MM.1S (cell line): ENCODE results near the gene NELFA.

ENCODE experiments used
- DNase-seq: peaks from one replicate; pipeline ENCODE4 v3.0.0-alpha.2; 2015
- H2AFZ ChIP-seq: fragments of 300-600 bp; sonication (generic); 2 replicates; pipeline ENCODE4 v1.6.0; 2016; ENCODE audit warnings: antibody characterized with exemption, low read length
- H3F3A ChIP-seq: fragments of 300-600 bp; sonication (generic); 2 replicates; pipeline ENCODE4 v1.6.1; 2016; ENCODE audit warnings: mild to moderate bottlenecking, antibody characterized with exemption, low read length, moderate library complexity, mixed read lengths; ENCODE audit not compliant: insufficient read depth
- H3K27ac ChIP-seq: fragments of 300-600 bp; sonication (generic); 2 replicates; pipeline ENCODE4 v1.5.1; 2016; ENCODE audit warnings: mild to moderate bottlenecking, low read length
- H3K27me3 ChIP-seq: fragments of 300-600 bp; sonication (generic); replicated peaks from 2 replicates; pipeline ENCODE4 v1.6.0; 2016; ENCODE audit warnings: low read length; ENCODE audit not compliant: insufficient read depth
- H3K36me3 ChIP-seq: fragments of 300-600 bp; sonication (generic); replicated peaks from 2 replicates; pipeline ENCODE4 v1.6.1; 2016; ENCODE audit warnings: mild to moderate bottlenecking, low read length, mixed read lengths; ENCODE audit not compliant: insufficient read depth
- H3K4me1 ChIP-seq: fragments of 300-600 bp; sonication (generic); 2 replicates; pipeline ENCODE4 v1.6.1; 2016; ENCODE audit warnings: low read length, mixed read lengths
- H3K4me2 ChIP-seq: fragments of 300-600 bp; sonication (generic); 2 replicates; pipeline ENCODE4 v1.6.0; 2016; ENCODE audit warnings: low read depth, low read length
- H3K4me3 ChIP-seq: fragments of 300-600 bp; sonication (generic); 2 replicates; pipeline ENCODE4 v1.5.1; 2016; ENCODE audit warnings: low read length, mixed read lengths
- H3K79me2 ChIP-seq: fragments of 300-600 bp; sonication (generic); 2 replicates; pipeline ENCODE4 v1.6.1; 2016; ENCODE audit warnings: mixed run types, low read length, mixed read lengths
- H3K9ac ChIP-seq: fragments of 300-600 bp; sonication (generic); 2 replicates; pipeline ENCODE4 v1.6.1; 2016; ENCODE audit warnings: low read length, mixed read lengths
- H3K9me2 ChIP-seq: fragments of 300-600 bp; sonication (generic); replicated peaks from 2 replicates; pipeline ENCODE4 v1.6.1; 2016; ENCODE audit warnings: mild to moderate bottlenecking, low read length, mixed read lengths; ENCODE audit not compliant: insufficient read depth
- H3K9me3 ChIP-seq: fragments of 300-600 bp; sonication (generic); replicated peaks from 2 replicates; pipeline ENCODE4 v1.6.1; 2016; ENCODE audit warnings: mild to moderate bottlenecking, low read length, mixed read lengths; ENCODE audit not compliant: insufficient read depth
- H4K20me1 ChIP-seq: fragments of 300-600 bp; sonication (generic); 2 replicates; pipeline ENCODE4 v1.6.1; 2016; ENCODE audit warnings: mild to moderate bottlenecking, low read length, moderate library complexity, mixed read lengths; ENCODE audit not compliant: insufficient read depth
- CTCF ChIP-seq: fragments of 300-600 bp; sonication (generic); IDR thresholded peaks from 2 replicates; pipeline ENCODE4 v1.5.1; 2016; ENCODE audit warnings: antibody characterized with exemption, low read length, mixed read lengths
- EZH2 ChIP-seq: fragments of 300-600 bp; sonication (generic); optimal IDR thresholded peaks from 2 replicates; pipeline ENCODE3; 2017; ENCODE audit warnings: low read depth, mild to moderate bottlenecking, antibody characterized with exemption, low read length, mixed read lengths
- EZH2phosphoT487 ChIP-seq: fragments of 300-600 bp; sonication (generic); IDR thresholded peaks from 2 replicates; pipeline ENCODE4 v1.6.1; 2018; ENCODE audit warnings: antibody characterized with exemption, low read length

NELFA gene

GRCh38 chr4:1961038-1961437 is 47.7 kb downstream of the NELFA start:
- H3K4me3 ChIP-seq = no peak overlapping the region
- no peak overlapping the region for H3K27ac ChIP-seq
- no peaks in the 10 kb centered on the region for H3K27me3 ChIP-seq
- no peaks in the 10 kb centered on the region for H3K9me2 ChIP-seq
- H3F3A ChIP-seq = no peaks in the 10 kb centered on the region
- H3K4me1 ChIP-seq = no peaks in the 10 kb centered on the region
- no peak overlapping the region for H3K4me2 ChIP-seq
- DNase-seq = no peak
- H3K9me3 ChIP-seq = no peaks in the 10 kb centered on the region
- H2AFZ ChIP-seq = no peak overlapping the region
- peaks cover 30% of the 10 kb centered on the region for H3K36me3 ChIP-seq
- H3K79me2 ChIP-seq = peaks cover 38% of the 10 kb centered on the region
- TF ChIP-seq EZH2 = no peak
- H4K20me1 ChIP-seq = no peaks in the 10 kb centered on the region
- no peak overlapping the region for H3K9ac ChIP-seq

DNA sequence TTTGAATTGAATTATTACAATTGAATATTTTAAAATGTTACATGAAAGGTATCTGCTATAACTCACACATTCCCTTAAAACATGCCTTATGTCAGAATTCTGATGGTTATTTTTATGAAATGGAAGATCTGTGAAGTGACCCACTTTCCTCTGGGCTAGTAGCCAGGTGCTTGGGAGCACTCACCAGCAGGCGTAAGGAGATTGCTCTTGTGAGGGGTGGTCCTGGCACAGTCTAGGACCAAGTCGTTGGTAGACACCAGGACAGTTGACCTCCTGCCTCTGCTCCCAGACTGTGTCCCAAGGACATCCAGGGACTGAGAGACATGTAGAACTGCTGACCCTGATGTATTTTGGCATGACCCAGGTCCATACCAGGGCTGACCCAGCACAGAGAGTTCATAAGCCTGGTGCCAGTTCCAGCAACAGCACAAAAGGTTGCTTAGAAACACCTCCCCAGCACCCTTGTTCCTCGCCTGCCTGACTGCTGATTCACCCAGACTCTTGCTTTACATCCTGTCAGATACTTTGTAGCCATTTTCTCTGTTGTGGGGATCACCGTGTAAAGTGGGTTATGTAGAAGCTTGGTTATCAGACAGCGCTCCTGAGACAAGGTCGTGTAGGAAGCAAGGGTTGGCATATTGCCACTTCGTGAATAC is 48.5 kb downstream of the NELFA start:
- H4K20me1 ChIP-seq = no peaks in the 10 kb centered on the region
- H3K36me3 ChIP-seq = peaks cover 31% of the 10 kb centered on the region
- no peak overlapping the region for H3K4me3 ChIP-seq
- H3K4me2 ChIP-seq = no peak overlapping the region
- H2AFZ ChIP-seq = no peak overlapping the region
- peaks cover 39% of the 10 kb centered on the region for H3K79me2 ChIP-seq
- no peaks in the 10 kb centered on the region for H3K9me2 ChIP-seq
- no peaks in the 10 kb centered on the region for H3K27me3 ChIP-seq
- no peak overlapping the region for H3K9ac ChIP-seq
- no peak for DNase-seq
- no peaks in the 10 kb centered on the region for H3K4me1 ChIP-seq
- H3K9me3 ChIP-seq = no peaks in the 10 kb centered on the region
- no peak overlapping the region for H3K27ac ChIP-seq
- TF ChIP-seq CTCF = no peak
- no peak for TF ChIP-seq EZH2
- TF ChIP-seq EZH2phosphoT487 = no peak
- H3F3A ChIP-seq = no peaks in the 10 kb centered on the region

- Histone ChIP-seq H3K9me3 (no peaks in the 10 kb centered on the region), H3K27ac (no peak overlapping the region), H3K36me3 (peaks cover 36% of the 10 kb centered on the region), H3K27me3 (no peaks in the 10 kb centered on the region), H3K9me2 (no peaks in the 10 kb centered on the region), H3F3A (no peaks in the 10 kb centered on the region), H3K4me2 (no peak overlapping the region), H3K4me1 (no peaks in the 10 kb centered on the region), H4K20me1 (no peaks in the 10 kb centered on the region), H3K4me3 (no peak overlapping the region), H3K79me2 (peaks cover 36% of the 10 kb centered on the region), H2AFZ (no peak overlapping the region), H3K9ac (no peak overlapping the region)
- no peak for DNase-seq
- TF ChIP-seq CTCF = no peak
Measured at GRCh38 chr4:1959104-1959384, 49.7 kb downstream of the NELFA start.

DNA sequence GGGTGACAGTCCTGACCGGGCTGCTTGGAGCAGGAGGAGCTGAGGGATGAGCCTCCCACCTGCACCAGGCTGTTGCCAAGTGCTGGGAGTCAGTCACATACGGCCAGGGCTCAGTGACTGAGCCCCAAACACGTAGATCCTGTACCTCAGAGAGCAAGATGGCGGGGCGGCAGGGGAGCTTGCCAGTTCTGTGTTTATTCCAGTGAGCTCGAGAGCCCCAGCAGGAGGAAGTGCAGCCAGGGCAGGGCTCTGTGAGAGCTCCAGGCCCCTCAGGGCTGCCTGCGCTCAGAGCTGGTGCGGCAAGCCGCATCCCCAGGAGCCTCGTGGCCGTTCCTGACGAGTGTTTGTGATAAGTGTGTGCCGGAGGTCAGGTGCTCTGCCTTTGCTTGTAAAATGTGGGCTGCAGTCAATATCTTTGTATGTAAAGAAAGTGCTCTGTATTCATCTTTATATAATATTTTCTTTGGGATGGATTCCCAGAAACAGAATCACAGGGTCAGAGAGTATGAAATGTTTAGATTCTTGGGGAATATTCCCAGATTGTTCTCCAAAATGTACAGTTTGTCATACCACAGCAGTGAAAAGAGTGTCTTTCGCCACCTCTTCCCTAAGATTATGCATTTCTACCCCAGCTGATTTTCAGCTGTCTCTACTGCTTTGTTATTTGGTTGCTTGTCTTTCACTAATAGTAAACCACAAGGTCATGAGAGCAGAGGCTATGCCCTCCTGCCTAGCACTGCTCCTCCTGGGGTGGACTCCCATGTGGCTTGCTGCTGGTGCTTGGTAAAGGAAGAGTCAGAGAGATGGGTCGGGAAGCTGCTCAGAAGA is 50.3 kb downstream of the NELFA start:
- peaks cover 34% of the 10 kb centered on the region for H3K79me2 ChIP-seq
- peaks cover 36% of the 10 kb centered on the region for H3K36me3 ChIP-seq
- H2AFZ ChIP-seq = no peak overlapping the region
- no peaks in the 10 kb centered on the region for H3K9me2 ChIP-seq
- H3F3A ChIP-seq = no peaks in the 10 kb centered on the region
- no peaks in the 10 kb centered on the region for H3K27me3 ChIP-seq
- no peaks in the 10 kb centered on the region for H3K9me3 ChIP-seq
- no peaks in the 10 kb centered on the region for H3K4me1 ChIP-seq
- TF ChIP-seq EZH2 (no peak), CTCF (no peak), EZH2phosphoT487 (no peak)
- no peak overlapping the region for H3K4me2 ChIP-seq
- H3K4me3 ChIP-seq = no peak overlapping the region
- no peak overlapping the region for H3K27ac ChIP-seq
- H4K20me1 ChIP-seq = no peaks in the 10 kb centered on the region
- no peak for DNase-seq
- H3K9ac ChIP-seq = no peak overlapping the region
